GM21447 (cell line): Measurements from ENCODE around the gene RAX2.

Experiments used
- ATAC-seq: cut with Tn5 transposase; IDR thresholded peaks from one replicate; pipeline ENCODE4 v1.9.1; 2021; ENCODE audit not compliant: unreplicated experiment

Gene RAX2

GRCh38 chr19:3803114-3803888, 31.3 kb upstream of the RAX2 start:
- no peak for ATAC-seq

- no peak for ATAC-seq
Observed at GRCh38 chr19:3801412-3802096, 29.5 kb upstream of the RAX2 start.

DNA sequence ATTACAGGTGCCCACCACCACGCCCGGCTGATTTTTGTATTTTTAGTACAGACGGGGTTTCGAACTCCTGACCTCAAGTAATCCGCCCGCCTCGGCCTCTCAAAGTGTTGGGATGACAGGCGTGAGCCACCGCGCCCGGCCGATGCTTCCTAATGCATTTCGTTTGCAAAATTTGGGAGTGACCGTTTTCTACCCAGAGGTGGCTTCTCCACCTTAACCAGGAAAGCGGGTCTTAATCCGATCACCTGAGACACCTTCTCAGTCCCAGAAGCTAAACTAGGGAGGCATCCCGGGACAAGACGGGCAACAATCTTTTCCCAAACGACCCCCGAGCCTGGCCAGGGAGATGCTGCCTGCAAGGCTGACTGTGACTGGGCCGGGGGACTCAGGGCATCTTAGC, 29.0 kb upstream of the RAX2 start:
- no peak for ATAC-seq

GRCh38 chr19:3798137-3798536, 26.1 kb upstream of the RAX2 start:
- ATAC-seq, result no peak

GRCh38 chr19:3796358-3796757, 24.3 kb upstream of the RAX2 start:
- no peak for ATAC-seq

DNA sequence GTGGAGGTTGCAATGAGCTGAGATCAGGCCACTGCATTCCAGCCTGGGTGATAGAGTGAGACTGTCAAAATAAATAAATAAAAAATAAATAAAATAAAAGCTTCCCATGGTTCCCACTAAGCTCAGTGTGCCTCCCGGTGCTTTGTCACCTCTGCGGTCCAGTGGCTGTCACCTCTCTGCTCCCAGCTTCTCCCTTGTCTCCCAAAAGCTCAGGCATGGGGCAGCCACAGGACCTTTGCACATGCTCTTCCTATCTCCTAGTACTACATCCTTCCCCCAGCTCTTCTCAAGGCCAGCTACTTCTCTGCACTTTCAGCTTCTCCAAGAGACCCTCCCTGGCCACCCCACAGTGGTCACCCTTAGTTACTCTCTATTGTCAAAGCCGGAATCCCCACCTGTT, 21.8 kb upstream of the RAX2 start:
- no peak for ATAC-seq

- ATAC-seq, result no peak
Observed at GRCh38 chr19:3792114-3792513, 20.1 kb upstream of the RAX2 start.

- no peak for ATAC-seq
Observed at GRCh38 chr19:3790941-3791340, 18.9 kb upstream of the RAX2 start.

DNA sequence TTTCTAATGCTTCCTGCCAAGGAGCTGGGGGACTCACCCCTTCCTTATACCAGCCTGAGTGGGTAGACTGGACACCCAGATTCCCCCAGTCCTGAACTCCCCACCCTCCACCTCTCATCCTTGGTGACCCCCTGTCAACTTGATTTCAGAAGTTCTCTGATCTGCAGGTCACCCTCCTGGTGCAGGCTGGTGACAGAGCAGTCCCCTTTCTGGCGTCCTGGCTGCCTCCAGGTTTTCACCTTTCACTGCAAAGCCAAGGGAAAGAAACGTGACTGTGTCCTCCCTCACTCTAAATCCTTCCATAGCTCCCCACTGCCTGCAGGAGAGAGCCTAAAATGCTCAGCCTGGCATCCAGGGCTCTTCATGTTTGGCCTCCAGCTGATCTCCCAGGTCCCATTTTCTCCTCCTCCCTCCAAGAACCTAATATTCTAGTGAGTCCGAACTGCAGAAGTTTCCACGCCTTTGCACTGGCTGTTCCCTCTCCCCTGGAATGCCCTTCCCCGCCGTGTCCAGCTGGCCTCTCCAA, 18.2 kb upstream of the RAX2 start:
- no peak for ATAC-seq

DNA sequence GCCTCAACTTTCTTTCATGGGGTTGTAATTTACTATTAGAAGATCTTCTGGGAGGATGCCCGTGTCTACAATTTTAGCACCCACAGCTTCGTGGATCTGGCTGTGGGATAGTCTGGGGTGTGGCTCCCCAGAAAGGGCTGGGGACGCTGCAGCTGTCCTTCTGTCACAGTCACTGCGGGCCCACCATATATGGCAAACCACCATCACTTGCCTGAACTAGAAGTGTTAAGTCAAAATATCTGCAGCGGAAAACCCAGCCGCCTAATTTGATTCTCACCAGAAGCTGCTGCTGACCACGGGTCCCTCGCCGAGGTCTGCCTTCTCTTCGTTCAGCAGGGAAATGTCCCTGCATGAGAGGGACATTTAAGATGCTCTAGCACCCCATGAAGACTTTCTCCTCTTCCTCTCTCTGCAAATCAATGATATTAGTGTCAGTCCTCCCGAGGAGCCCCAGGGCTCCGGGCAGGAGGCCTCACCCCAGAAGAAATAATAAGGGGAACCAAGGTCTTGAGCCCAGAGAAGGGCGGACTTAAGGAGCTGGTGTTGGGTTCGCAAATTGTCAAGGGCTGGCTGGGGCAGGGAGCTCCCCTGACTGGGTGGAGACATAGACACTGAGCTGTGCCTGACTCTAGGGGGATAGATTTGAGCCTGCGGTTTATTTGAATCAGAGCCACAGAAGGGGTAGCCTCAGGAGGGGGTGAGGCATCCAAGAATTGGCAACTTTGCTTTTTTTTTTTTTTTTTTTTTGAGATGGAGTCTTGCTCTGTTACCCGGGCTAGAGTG, 17.2 kb upstream of the RAX2 start:
- ATAC-seq, result no peak

- no peak for ATAC-seq
Observed at GRCh38 chr19:3785938-3786824, 14.2 kb upstream of the RAX2 start, which contains the start of gene MATK. Gene MATK, minus strand, starts transcription at chr19:3786381. Its CDS starts 1,246 bp downstream, at chr19:3785135.

GRCh38 chr19:3785451-3785937, 13.5 kb upstream of the RAX2 start:
- ATAC-seq, result no peak

- ATAC-seq, result no peak
Observed at GRCh38 chr19:3784607-3785450, 12.8 kb upstream of the RAX2 start.

DNA sequence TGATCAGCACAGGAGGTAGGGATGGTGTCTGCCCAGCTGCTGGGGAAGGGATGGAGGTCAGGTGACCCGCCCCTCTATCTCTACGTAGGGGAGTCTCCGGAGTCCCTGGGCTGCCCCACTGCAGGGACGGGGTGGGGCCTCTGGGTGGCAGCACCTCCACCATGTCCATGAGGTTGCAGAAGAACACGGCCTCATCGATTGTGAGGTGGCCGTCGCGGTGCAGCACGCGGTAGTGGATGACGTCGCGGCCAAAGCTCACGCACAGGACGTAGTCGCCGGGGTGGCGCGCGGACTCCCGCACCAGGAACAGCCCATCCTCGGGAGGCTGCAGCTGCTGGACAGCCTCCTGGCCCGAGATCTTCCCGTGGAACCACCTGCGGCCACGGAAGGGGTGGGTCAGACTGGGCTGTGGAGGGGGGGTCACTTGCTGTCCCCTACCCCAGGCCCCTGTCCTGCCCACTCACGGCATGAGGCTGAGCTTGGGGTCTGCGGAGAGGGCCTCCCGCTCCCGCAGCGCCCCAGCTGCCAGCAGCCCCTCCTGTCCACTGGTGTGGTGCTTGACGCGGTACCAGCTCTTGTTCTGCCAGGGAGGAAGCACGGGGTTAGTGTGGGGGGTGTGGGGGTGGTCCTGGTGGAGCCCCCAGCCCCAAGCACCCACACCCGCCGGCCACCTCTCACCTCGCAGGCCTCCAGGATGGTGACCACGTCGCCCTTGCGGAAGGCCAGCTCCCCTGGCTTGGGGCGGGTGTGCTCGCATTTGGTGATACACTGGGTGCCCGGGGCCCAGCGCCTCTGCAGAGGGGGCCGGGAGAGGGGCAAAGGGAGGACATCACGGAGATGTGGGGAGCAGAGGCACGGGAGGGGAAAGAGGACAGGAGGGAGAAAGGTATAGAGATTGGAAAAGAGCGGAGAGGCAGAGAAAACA, 11.9 kb upstream of the RAX2 start:
- no peak for ATAC-seq

DNA sequence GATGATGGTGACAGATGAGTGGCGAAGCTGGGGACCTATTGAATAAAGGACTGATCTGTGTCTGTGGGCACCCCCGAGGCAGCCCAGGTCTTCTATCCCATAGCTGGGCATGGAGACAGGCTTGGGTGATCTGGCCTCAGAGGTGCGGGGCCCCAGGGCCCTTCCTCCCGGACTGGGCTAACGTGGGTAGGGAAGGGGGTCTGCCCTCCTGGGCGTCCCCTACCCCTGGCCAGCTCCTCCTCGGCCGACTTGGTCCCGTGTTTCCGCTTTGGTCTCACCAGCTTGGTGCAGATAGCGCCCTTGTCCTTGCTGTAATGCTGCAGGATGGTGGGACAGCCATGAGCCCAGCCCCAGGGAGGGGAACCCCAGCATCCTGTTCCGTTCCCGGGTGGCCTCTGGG, 10.9 kb upstream of the RAX2 start:
- ATAC-seq, result no peak

DNA sequence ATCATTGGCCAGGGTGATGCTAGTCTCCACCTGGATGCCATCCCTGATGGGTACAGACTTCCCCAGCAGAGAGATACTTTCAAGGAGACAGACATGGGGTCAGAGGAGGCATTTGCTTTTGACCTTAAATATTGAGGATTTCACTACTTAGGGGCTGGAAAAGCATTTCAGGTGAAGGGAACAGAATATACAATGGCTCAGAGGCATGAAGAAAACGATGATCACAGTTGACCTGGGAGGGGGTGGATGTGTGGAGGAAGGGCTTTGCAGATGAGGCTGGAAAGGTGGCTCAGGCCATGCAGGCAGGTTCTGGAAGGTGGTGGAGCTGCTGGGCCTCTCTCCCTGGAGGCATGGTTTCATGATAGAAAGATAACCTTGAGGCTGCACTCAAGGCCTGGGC, 10.3 kb upstream of the RAX2 start:
- no peak for ATAC-seq

GRCh38 chr19:3781603-3782002, 9.6 kb upstream of the RAX2 start:
- no peak for ATAC-seq

GRCh38 chr19:3780786-3781304, 8.8 kb upstream of the RAX2 start:
- ATAC-seq, result no peak
